NCI-H82 treated with DMSO at 0.1 percent for 48 hours (cell line): ENCODE data around the gene PNPLA8.
A peak's percentile ranks its signal among the peaks of the same experiment; 100 is the strongest.
"Not testable (repeated sequence)": the region's sequence is repeated elsewhere in the genome, so short reads cannot be mapped to it uniquely, and the experiment has no call there.

Source experiments
- DNase-seq: peaks from one replicate; lab custom pipeline; 2025; ENCODE audit not compliant: unreplicated experiment; lab: John Stamatoyannopoulos, UW

The PNPLA8 gene

GRCh38 chr7:108479751-108480150 is 46.2 kb downstream of the PNPLA8 start:
- DNase-seq = no peak

- no peak for DNase-seq
These were observed 46.8 kb downstream of the PNPLA8 start for GRCh38 chr7:108479118-108479517.

- no peak for DNase-seq
These were observed 57.7 kb downstream of the PNPLA8 start for GRCh38 chr7:108468246-108468645.

GRCh38 chr7:108467391-108467790 is 58.5 kb downstream of the PNPLA8 start:
- DNase-seq = no peak

GRCh38 chr7:108466322-108466721 is 59.6 kb downstream of the PNPLA8 start:
- DNase-seq = not testable (repeated sequence)

GRCh38 chr7:108464743-108465142 is 61.2 kb downstream of the PNPLA8 start:
- no peak for DNase-seq

- no peak for DNase-seq
These were observed 62.3 kb downstream of the PNPLA8 start for GRCh38 chr7:108463613-108464012.

- DNase-seq = no peak
These were observed 64.1 kb downstream of the PNPLA8 start for GRCh38 chr7:108461840-108462239.

GRCh38 chr7:108460964-108461363 is 65.0 kb downstream of the PNPLA8 start:
- no peak for DNase-seq

- peak; percentile 38 for DNase-seq
These were observed 65.9 kb downstream of the PNPLA8 start for GRCh38 chr7:108459922-108460551.

GRCh38 chr7:108457871-108458270 is 68.1 kb downstream of the PNPLA8 start:
- no peak for DNase-seq

GRCh38 chr7:108456845-108457540 is 68.9 kb downstream of the PNPLA8 start:
- DNase-seq = no peak

GRCh38 chr7:108455998-108456677 is 69.8 kb downstream of the PNPLA8 start, which contains the start of gene NRCAM:
Gene NRCAM (minus strand): TSS chr7:108456436. CDS start chr7:108240064, 216,372 bp downstream.
- DNase-seq = peak; percentile 82

GRCh38 chr7:108455551-108455997 is 70.4 kb downstream of the PNPLA8 start:
- DNase-seq = no peak

- DNase-seq = peak; percentile 8
These were observed 71.0 kb downstream of the PNPLA8 start for GRCh38 chr7:108454674-108455550.

GRCh38 chr7:108454317-108454673 is 71.6 kb downstream of the PNPLA8 start:
- DNase-seq = no peak

GRCh38 chr7:108453320-108453719 is 72.6 kb downstream of the PNPLA8 start:
- no peak for DNase-seq

GRCh38 chr7:108452707-108453106 is 73.2 kb downstream of the PNPLA8 start:
- DNase-seq = peak; percentile 36

GRCh38 chr7:108451296-108451848 is 74.6 kb downstream of the PNPLA8 start:
- DNase-seq = no peak

- no peak for DNase-seq
These were observed 75.8 kb downstream of the PNPLA8 start for GRCh38 chr7:108450160-108450559.

- DNase-seq = no peak
These were observed 76.4 kb downstream of the PNPLA8 start for GRCh38 chr7:108449521-108449920.
